Activated T-cell treated with anti-CD3 and anti-CD28 coated beads, Interleukin-2, amount 50 U/mL, for 72 hours (primary cell): ENCODE results near the gene NTN3. TPM values are rescaled to one million over a fixed set of nuclear protein-coding genes. Genes with fewer than 3 reads are reported as not detected.

Experiments
- ATAC-seq, 2 donors: fragments of 150-1000 bp; cut with Tn5 transposase; replicated peaks in 1 of 2; 2 replicates each; pipeline ENCODE4 v1.10.0; 2021; ENCODE audit warnings: moderate library complexity in 2 of 2, mild to moderate bottlenecking in 1 of 2
- DNase-seq, 2 donors: peaks; one replicate each; pipeline ENCODE4 v3.0.0; 2021 to 2022; ENCODE audit warnings: mixed read lengths in 1 of 2
- H3K27ac Mint-ChIP-seq: one replicate; pipeline ENCODE4 v1.8.0; 2022; ENCODE audit warnings: mild to moderate bottlenecking, moderate library complexity, mixed read lengths
- H3K27me3 Mint-ChIP-seq: one replicate; pipeline ENCODE4 v1.8.0; 2022; ENCODE audit warnings: low read depth, mixed read lengths
- H3K36me3 Mint-ChIP-seq, 2 donors: one replicate each; pipeline ENCODE4 v1.8.0; 2022; ENCODE audit warnings: mixed read lengths in 2 of 2, mild to moderate bottlenecking in 1 of 2; ENCODE audit not compliant: insufficient read depth in 2 of 2
- H3K4me1 Mint-ChIP-seq: one replicate; pipeline ENCODE4 v1.8.0; 2022; ENCODE audit warnings: low read depth, mixed read lengths
- H3K4me3 Mint-ChIP-seq, 2 donors: one replicate each; pipeline ENCODE4 v1.8.0; 2022; ENCODE audit warnings: mild to moderate bottlenecking in 2 of 2, mixed read lengths in 2 of 2, moderate library complexity in 2 of 2
- H3K9me3 Mint-ChIP-seq, 2 donors: one replicate each; pipeline ENCODE4 v1.8.0; 2022; ENCODE audit warnings: mixed read lengths in 2 of 2
- total RNA-seq, 2 donors: library from RNA; stranded (reverse); gene quantifications; one replicate each; pipeline ENCODE4 v1.2.3, GENCODE V29; 2022

The NTN3 gene
- total RNA-seq, 2 donors from 2014 or later = not detected

DNA sequence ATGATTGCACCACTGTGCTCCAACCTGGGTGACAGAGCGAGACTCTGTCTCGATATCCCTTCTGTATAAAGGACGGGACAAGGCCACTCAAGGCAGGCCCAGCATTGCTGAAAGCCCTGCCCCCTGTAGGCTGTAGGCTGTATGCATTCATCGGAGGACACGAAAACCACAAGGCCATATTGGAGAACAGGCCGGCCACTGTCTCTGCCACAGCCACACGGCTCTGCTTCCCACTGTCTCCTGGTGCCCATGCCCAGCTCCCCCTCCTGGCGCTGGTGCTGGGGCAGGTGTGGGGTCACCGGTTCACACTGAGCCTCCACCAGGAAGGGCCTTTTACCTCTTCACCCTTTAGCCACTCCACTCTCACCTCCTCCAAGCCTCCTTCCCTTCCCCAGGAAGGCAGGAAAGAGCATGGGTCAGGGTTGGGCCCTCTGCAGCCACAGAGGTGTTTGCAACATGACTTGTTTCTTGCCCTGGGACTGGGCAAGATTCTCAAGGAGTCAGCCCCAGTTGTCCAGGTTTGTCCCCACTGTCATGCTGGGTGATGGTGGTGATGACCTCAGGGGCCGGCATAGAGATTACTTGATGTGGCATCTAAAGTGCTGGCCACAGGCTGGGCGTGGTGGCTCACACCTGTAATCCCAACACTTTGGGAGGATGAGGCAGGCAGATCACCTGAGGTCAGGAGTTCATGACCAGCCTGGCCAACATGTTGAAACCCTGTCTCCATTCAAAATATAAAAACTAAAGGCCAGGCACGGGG, 5.3 kb upstream of the NTN3 start:
- DNase-seq = no peak
- peaks cover 20% of the 10 kb centered on the region for H3K27me3 Mint-ChIP-seq
- no peaks in the 10 kb centered on the region for H3K9me3 Mint-ChIP-seq
- H3K27ac Mint-ChIP-seq = no peak overlapping the region
- H3K36me3 Mint-ChIP-seq = no peaks in the 10 kb centered on the region
- peaks cover 9% of the 10 kb centered on the region for H3K4me1 Mint-ChIP-seq
- H3K4me3 Mint-ChIP-seq = no peak overlapping the region
- no peak for ATAC-seq

DNA sequence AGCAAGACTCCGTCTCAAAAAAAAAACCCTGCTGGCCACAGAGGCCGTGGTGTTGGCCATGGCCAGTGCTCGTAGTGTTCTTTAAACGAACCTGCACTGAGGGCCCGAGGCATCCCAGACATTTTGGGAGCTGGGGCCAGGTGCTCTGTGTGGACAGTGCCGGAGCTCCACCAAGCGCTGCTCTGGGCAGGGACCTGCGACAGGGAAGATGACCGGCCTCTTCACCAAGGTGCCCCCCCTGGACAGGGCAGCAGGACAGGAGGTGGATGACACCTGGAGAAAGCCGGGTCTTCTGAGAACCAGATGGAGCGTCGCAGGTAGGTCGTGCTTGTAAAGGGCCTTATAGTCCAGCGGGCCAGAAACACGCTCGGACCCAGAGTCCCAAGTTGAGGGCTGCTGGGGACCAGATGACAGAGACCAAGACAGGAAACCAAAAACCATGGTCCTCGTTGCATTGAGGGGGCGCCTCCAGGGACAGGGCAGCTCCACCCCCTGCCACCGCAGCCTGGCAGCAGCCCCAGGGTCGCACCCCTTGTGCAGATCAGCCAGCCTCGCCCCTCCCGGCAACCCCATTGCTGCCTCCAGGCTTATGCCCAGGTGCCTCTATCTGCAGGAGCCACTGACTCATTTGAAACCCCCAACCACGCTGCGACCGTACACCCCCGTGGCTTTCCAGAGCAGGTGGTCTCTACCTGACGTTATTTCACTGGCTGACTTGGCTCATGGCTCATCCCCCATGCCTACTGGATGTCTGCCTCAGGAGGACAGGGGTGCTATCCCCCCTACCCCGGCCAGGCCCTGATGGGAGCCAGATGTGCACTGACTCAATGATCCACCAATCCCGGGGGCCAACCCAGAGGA, 4.2 kb upstream of the NTN3 start:
- H3K4me1 Mint-ChIP-seq = peaks cover 4% of the 10 kb centered on the region
- peak; percentile 2 to 3 for ATAC-seq
- no peak for DNase-seq
- peaks cover 20% of the 10 kb centered on the region for H3K27me3 Mint-ChIP-seq
- H3K4me3 Mint-ChIP-seq = peak overlapping the region in 1 of 2 donors; percentile 50
- H3K27ac Mint-ChIP-seq = no peak overlapping the region
- no peaks in the 10 kb centered on the region for H3K9me3 Mint-ChIP-seq
- H3K36me3 Mint-ChIP-seq = no peaks in the 10 kb centered on the region

DNA sequence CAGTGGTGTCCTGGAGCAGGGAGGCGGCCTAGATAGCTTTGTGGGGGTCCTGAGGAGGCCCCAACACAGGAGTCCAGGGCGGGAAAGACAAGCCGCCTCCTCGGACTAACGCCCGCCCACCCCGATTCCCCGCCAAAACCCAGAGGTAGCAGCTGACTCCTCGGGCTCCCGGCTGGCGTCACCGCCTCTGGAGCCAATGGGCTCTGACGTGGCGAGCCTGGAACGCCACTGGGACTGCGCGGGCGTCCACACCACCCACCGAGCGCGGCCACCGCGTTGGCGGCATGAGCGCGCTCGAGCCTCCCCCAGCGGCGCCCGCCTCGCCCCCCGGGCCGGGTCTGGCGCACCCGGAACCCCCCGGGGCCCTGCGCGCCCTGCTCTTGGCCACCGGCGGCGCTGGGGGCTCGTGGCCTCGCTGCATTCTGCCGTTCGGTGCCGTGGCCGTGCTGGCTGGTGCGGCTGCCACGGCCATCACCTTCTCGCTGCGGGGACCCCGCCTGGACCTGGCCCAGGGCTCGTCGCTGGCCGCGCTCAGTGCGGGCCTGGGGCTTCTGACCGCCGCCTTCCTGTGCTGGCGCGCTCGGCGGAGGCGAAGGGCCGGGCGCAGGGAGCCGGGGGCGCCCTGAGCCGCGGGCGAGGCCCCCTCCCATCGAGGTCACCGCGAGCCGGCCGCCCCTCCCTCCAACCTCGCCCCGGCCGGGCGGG, 3.4 kb upstream of the NTN3 start:
- DNase-seq (no peak), ATAC-seq (peak; percentile 27 to 38)
- Mint-ChIP-seq H3K27me3 (peaks cover 20% of the 10 kb centered on the region), H3K4me3 (peak overlapping the region in 1 of 2 donors; percentile 75), H3K36me3 (no peaks in the 10 kb centered on the region), H3K9me3 (no peaks in the 10 kb centered on the region), H3K27ac (no peak overlapping the region), H3K4me1 (peaks cover 4% of the 10 kb centered on the region)

GRCh38 chr16:2468233-2468724, 2.8 kb upstream of the NTN3 start:
- ATAC-seq = peak; percentile 33 to 49
- peak; percentile 27 to 28 for DNase-seq

GRCh38 chr16:2468725-2469398, 2.2 kb upstream of the NTN3 start:
- DNase-seq (no peak), ATAC-seq (peak; percentile 2 to 9)
- Mint-ChIP-seq H3K4me1 (peaks cover 12% of the 10 kb centered on the region), H3K27ac (no peak overlapping the region), H3K27me3 (peaks cover 26% of the 10 kb centered on the region), H3K9me3 (no peaks in the 10 kb centered on the region), H3K36me3 (no peaks in the 10 kb centered on the region), H3K4me3 (peak overlapping the region; percentile 73 to 75)

More at GRCh38 chr16:2468233-2468724, 2.8 kb upstream of the NTN3 start:
- H3K27ac Mint-ChIP-seq = no peak overlapping the region
- peak overlapping the region; percentile 73 to 75 for H3K4me3 Mint-ChIP-seq
- H3K9me3 Mint-ChIP-seq = no peaks in the 10 kb centered on the region
- peaks cover 10% of the 10 kb centered on the region for H3K4me1 Mint-ChIP-seq
- no peaks in the 10 kb centered on the region for H3K36me3 Mint-ChIP-seq
- H3K27me3 Mint-ChIP-seq = peaks cover 25% of the 10 kb centered on the region

DNA sequence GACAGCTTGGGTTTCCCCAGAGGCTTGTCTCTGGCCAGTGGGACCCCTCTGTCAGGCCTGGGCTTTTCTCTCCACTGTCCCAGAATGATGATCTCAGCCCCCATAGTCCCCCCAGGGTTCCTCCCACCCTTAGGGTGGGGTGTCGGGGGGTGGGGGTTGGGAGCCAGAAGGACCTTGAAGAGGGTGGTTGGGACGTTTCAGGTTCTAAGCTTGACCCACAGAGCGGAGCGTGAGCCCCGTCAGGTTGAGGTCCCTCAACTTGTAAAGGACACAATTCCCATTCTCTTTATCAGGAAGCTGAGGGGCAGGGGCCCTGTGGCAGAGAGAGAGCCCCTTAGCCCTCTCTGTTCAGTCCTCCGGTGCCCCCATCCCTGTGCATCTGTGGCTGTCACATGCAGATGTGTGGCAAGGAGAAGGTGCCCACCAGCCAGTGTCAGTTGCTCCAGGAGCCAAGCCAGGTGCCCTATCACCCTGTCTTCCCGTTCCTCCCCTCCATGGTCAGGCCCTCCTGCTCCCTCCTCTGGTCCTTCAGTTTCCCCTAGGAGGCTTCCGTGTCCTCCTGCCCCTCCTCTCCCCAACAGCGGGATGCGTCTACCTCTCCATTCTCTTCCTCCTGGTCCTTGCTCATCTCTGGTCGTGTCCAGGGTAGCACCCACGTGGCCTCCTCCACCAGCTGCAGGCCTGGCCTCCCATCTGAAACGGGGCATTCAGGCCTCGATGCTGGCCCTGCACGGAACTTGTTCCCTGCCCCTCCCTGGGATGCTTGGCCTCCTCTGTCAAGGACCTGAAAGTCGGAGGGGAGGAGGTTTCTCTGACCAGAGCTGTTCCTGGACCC, 1.5 kb upstream of the NTN3 start:
- H3K4me3 Mint-ChIP-seq = no peak overlapping the region
- no peak for ATAC-seq
- no peak overlapping the region for H3K27ac Mint-ChIP-seq
- H3K9me3 Mint-ChIP-seq = no peaks in the 10 kb centered on the region
- peaks cover 26% of the 10 kb centered on the region for H3K27me3 Mint-ChIP-seq
- no peaks in the 10 kb centered on the region for H3K36me3 Mint-ChIP-seq
- DNase-seq = no peak
- peaks cover 12% of the 10 kb centered on the region for H3K4me1 Mint-ChIP-seq

DNA sequence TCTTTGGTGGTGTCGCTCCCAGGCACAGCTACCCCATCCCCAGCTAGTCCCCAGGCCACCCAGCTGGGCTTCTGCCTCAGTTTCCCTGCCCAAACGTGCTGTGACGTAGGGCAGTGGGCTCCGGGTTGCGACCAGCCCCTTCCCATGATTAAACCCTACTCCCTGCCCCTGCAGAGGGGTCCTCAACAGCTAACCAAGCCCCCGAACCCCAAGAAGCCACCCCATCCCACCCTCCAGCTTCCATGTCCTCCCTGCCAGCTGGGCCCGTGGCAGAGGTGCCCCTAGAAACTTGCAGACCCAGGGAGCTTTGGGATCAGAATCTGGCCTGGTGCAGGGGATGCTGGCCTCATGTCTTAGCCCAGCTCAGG, 879 bp upstream of the NTN3 start:
- no peak for ATAC-seq
- H3K9me3 Mint-ChIP-seq = no peaks in the 10 kb centered on the region
- no peak for DNase-seq
- no peaks in the 10 kb centered on the region for H3K36me3 Mint-ChIP-seq
- H3K27ac Mint-ChIP-seq = no peak overlapping the region
- H3K4me1 Mint-ChIP-seq = peaks cover 12% of the 10 kb centered on the region
- H3K27me3 Mint-ChIP-seq = peaks cover 26% of the 10 kb centered on the region
- peak overlapping the region in 1 of 2 donors; percentile 22 for H3K4me3 Mint-ChIP-seq

- no peaks in the 10 kb centered on the region for H3K36me3 Mint-ChIP-seq
- H3K27ac Mint-ChIP-seq = no peak overlapping the region
- H3K27me3 Mint-ChIP-seq = peaks cover 26% of the 10 kb centered on the region
- DNase-seq = no peak
- no peak for ATAC-seq
- peaks cover 12% of the 10 kb centered on the region for H3K4me1 Mint-ChIP-seq
- H3K9me3 Mint-ChIP-seq = no peaks in the 10 kb centered on the region
- peak overlapping the region in 1 of 2 donors; percentile 22 for H3K4me3 Mint-ChIP-seq
Observed at GRCh38 chr16:2470603-2471015, 488 bp upstream of the NTN3 start.

- no peak overlapping the region for H3K27ac Mint-ChIP-seq
- H3K4me1 Mint-ChIP-seq = peaks cover 22% of the 10 kb centered on the region
- H3K36me3 Mint-ChIP-seq = no peaks in the 10 kb centered on the region
- peak overlapping the region; percentile 29 to 62 for H3K4me3 Mint-ChIP-seq
- ATAC-seq (no peak), DNase-seq (no peak)
- H3K9me3 Mint-ChIP-seq = no peaks in the 10 kb centered on the region
- H3K27me3 Mint-ChIP-seq = peaks cover 26% of the 10 kb centered on the region
Observed at GRCh38 chr16:2471653-2472487, 773 bp downstream of the NTN3 start.

DNA sequence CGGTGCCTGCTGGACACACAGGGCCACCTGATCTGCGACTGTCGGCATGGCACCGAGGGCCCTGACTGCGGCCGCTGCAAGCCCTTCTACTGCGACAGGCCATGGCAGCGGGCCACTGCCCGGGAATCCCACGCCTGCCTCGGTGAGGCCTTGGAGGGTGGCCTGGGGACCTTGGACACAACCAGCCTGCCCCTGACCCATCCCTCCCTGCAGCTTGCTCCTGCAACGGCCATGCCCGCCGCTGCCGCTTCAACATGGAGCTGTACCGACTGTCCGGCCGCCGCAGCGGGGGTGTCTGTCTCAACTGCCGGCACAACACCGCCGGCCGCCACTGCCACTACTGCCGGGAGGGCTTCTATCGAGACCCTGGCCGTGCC, 1.4 kb downstream of the NTN3 start:
- no peak overlapping the region for H3K27ac Mint-ChIP-seq
- peak overlapping the region in 1 of 2 donors; percentile 71 for H3K4me3 Mint-ChIP-seq
- peaks cover 26% of the 10 kb centered on the region for H3K27me3 Mint-ChIP-seq
- DNase-seq = no peak
- peaks cover 21% of the 10 kb centered on the region for H3K4me1 Mint-ChIP-seq
- no peaks in the 10 kb centered on the region for H3K36me3 Mint-ChIP-seq
- no peak for ATAC-seq
- no peaks in the 10 kb centered on the region for H3K9me3 Mint-ChIP-seq

- DNase-seq (no peak), ATAC-seq (no peak)
- Mint-ChIP-seq H3K4me3 (peak overlapping the region; percentile 64 to 71), H3K27ac (no peak overlapping the region), H3K36me3 (no peaks in the 10 kb centered on the region), H3K27me3 (peaks cover 26% of the 10 kb centered on the region), H3K4me1 (peaks cover 21% of the 10 kb centered on the region), H3K9me3 (no peaks in the 10 kb centered on the region)
Observed at GRCh38 chr16:2472885-2473445, 1.9 kb downstream of the NTN3 start.
